Testis (tissue), 2 donors: ENCODE data around the gene HBA2.
"Not testable (repeated sequence)": the region's sequence is repeated elsewhere in the genome, so short reads cannot be mapped to it uniquely, and the experiment has no call there.

ENCODE experiments used
- POLR2A ChIP-seq: fragments of 450-650 bp; IDR thresholded peaks from one replicate; pipeline ENCODE4 v1.6.1; 2017; ENCODE audit warnings: antibody characterized with exemption, mild to moderate bottlenecking, moderate library complexity
- TF ChIP-seq, protein P1 (sequence below), 3 experiments: fragments of 450-650 bp in 2 of 3; fragments of 200-600 bp in 1 of 3; sonication (generic) in 1 of 3; IDR thresholded peaks; one replicate each; pipeline ENCODE4 v1.5.1; 2016 to 2019; ENCODE audit warnings: antibody characterized with exemption in 3 of 3, mild to moderate bottlenecking in 2 of 3, moderate library complexity in 1 of 3

DNA sequence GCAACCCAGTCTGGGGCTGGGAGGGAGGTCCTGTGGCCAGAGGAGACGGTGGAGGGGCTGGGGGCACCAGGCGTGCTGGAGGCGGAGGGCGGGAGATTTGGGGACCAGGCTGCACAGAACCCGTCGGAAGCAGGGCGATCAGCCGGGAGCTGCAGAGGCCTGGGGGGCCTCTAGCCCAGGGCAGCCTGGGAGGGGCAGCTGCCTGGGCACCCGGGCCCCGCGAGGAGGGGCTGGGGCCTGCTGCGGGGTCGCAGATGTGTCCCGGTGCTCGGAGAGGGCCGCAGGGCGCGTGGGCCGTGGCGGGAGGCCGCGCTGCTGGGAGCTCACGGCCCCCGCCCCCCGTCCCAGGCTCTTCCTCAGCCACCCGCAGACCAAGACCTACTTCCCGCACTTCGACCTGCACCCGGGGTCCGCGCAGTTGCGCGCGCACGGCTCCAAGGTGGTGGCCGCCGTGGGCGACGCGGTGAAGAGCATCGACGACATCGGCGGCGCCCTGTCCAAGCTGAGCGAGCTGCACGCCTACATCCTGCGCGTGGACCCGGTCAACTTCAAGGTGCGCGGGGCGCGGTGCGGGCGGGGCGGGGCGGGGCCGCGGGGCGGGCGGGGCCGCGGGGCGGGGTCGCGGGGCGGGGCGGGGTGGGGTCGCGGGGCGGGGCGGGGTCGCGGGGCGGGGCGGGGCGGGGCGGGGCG, 8.4 kb upstream of the HBA2 start:
- TF ChIP-seq, protein P1, sequence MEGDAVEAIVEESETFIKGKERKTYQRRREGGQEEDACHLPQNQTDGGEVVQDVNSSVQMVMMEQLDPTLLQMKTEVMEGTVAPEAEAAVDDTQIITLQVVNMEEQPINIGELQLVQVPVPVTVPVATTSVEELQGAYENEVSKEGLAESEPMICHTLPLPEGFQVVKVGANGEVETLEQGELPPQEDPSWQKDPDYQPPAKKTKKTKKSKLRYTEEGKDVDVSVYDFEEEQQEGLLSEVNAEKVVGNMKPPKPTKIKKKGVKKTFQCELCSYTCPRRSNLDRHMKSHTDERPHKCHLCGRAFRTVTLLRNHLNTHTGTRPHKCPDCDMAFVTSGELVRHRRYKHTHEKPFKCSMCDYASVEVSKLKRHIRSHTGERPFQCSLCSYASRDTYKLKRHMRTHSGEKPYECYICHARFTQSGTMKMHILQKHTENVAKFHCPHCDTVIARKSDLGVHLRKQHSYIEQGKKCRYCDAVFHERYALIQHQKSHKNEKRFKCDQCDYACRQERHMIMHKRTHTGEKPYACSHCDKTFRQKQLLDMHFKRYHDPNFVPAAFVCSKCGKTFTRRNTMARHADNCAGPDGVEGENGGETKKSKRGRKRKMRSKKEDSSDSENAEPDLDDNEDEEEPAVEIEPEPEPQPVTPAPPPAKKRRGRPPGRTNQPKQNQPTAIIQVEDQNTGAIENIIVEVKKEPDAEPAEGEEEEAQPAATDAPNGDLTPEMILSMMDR (IDR thresholded peaks at IDR 0.05) = not testable (repeated sequence)
- TF ChIP-seq POLR2A = not testable (repeated sequence)
